Measurements from ENCODE around the gene DDX17.
"Not testable (repeated sequence)": the region's sequence is repeated elsewhere in the genome, so short reads cannot be mapped to it uniquely, and the experiment has no call there.

DDX17 gene

DNA sequence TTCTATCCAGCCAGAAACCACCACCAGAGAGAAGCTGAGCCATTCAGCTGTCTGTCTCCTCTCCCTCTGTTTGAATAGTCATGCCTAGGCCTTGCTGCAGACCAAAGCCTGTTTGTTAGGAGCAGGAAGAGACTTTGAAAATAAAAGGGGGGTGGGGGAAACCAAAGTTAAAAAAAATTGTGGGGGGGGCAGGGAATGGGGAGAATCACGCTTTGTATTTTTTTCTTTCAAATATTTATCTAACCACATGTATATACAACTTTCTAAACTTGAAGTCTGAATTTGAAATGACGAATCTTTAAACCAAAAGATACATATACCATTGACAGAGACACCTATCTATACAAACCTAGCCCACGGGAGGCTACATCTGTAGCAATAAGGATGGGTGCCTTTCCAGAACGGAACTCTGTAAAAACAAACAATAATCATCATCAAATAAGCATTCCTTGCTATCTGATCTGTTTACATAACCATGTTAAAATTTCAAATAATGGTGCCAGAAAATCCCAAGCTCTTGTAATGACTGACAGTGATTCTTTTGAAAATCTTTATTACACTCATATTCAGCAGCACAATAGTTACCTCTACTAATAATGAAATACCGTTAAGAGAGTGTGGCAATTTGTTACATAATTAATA, 14.3 kb downstream of the DDX17 start:
- DNase-seq: no peak

DNA sequence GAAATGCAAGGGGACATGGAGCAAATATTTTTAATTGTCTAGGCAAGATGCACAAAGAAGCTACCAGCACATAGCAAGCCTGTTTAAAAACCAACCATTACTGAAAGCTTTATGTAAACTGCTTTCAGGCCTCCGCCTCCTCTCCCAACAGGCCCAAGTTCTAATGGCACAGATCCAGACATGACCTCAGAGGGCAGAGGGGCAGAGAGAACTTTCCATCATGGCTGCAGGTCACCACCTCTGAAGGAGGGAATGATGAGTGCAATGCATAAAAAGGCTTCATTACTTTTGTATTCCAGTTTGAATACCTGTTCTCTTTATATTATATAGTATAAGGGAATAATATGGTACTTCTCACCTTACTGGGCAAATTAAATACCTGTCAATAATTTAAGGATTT, 15.2 kb downstream of the DDX17 start:
- no peak for DNase-seq

DNA sequence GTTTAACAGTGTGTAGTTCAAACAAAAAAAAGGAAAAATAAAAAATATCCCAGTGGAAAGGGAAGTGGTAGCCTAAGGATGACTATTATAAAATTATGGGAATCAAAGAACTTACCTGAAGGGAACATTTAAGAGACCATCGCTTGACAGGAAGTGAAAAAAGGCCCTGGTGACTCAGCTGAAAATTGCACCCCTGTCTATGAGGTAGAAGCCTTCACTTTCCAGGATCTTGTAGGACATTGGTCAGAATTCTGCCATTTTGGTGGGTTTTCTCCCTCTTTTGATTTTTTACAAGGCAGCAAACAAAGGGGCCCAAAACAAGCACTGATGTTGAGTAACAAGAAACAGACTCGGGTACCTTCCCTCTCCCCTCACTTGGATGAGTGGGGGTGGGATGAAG, 15.6 kb downstream of the DDX17 start:
- no peak for DNase-seq

DNA sequence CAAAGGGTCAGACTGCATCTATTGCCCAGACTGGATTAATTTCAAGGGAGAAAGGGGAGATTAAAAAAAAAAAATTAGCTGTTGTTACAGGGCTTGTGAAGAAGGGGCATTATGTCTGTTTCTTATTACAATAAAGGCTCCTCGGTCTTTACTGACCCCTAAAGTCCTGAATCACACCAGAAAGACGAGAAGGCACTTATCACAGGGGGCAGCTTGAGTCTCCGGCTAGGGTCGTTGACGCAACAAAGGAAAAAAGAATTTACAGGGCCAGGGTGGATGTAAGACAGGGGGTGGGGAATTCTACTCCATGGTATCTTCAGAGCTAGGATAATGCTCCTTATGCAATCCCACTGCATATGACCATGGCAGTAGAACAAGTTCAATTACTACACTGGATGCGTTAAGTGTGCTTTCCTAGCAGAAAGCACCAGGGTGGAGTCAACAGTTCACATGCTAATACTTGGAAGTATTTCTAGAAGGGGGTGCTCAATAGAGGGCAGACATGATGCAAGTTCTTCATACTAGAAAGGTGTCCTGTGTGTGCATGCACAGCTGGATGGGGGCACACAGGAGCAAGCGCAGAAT, 16.5 kb downstream of the DDX17 start:
- DNase-seq: no peak

DNA sequence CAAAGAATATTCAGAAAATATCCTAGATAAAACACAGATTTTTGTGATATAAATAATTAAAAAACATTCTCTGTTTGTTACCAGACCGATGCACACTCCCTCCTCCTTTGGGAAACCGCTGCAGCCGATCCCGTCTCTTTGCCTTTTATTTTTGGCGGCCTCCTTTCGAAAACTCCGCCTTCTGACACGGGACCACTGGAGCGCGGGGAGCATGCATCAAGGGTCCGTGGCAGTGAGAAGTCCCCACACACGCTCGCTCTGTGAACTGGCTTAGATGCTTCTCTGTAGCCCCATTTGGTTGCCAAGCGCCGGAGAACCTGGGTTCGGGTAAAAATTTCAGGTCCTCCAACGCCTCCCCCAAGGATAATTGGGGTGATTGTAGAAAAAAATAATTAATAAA, 17.0 kb downstream of the DDX17 start:
- DNase-seq: no peak

DNA sequence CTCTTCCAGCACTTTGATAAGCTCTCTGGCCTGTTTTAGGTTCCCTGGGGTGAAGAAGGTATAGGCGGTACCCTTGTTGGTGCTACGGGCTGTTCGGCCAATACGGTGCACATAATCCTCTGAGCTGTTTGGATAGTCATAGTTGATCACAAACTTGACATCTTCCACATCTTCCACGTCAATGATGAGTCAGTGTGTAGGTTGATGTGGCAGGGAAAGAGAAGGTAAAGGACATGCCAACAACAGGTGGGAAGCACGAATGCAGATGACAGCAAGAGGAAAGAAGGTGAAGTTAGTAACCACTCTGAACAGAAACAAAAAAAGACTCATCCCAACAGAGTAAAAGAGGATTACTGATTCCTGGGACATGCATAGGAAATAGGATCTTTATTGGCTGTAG, 18.2 kb downstream of the DDX17 start:
- no peak for DNase-seq

DNA sequence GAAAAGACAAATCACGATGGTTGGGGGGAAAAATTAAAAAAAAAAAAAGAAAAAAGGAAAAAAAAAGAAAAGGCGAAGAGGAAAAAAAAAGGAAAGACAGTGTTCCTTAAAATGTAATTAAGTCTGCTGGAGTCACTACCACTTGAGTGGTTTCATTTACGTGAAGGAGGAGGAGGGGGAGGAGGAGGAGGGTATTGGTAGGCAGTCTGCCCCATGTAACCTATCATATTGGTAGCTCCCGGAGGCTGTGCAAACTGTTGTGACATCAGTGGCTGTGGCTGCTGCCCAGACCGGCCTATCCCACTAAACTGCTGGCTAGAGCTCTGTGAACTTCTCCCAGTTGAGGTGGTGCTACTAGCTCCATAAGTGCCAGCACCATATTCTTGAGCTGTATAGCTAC, 20.3 kb downstream of the DDX17 start:
- no peak for DNase-seq

DNA sequence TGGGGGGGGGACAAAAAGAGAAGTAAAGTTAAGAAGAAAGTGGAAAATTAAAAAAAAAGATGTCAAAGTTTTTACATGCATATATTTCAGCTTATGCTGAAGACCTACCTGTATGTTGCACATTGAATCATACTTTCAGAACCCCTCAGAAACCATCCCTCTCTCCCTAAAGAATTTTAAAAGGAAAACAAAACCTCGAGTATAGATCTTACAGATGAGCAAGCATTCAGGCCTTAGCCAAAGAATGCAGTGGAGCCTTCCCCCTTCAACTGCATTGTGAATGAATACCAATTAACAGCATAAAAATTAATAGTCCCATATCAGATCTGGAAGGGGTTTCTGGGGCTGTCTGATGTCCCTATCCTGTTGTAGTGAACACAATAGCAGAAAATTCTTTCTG, 21.9 kb downstream of the DDX17 start:
- no peak for DNase-seq

DNA sequence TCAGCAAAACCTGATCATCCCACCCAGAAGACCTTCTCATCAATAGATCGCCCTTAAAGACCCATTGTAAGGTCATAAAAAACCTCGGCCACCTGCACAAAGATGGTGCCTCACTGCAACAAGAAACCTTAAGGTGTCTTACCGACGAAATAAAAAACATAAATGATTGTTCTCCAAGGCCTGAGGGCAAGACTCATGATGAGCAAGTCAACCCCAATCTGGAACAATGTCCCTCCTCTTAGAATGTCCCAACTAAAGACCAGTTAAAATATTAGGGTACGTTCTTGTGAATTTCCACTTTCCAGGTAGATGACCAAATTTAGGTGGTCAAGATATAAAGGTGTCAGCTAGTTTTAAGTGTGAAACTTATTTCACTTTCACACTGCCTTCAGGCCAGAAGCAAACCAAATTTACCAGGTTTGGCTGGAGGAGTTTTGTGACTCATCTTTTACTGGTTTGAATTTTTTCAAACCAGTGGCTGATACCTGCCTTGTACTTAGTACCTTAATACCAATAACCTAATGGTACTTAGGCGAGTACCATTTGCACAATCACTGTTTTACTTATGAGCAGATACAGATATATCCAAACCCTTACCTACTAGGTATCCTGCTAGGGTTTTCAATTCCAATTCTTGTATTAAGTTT, 23.3 kb downstream of the DDX17 start:
- no peak for DNase-seq

DNA sequence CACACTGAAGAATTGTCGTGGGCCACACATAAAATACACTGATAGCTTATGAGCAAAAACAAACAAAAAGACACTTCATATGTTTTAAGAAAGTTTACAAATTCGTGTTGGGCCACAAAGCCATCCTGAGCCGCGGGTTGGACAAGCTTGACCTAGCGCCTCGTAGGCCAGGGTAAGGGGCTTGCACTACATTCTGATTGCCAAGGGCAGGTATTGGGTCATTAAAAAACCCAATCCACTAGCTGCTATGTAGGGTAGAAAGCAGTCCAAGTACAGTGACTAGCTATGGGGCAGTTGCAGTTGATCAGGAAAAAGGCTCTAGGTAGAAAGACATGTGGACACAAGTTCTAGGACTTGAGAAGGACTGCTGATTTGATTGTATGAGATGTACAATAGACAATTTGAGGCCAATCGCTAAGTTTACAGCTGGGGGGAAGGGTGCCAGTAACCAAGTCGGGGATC, 24.2 kb downstream of the DDX17 start:
- DNase-seq: no peak

DNA sequence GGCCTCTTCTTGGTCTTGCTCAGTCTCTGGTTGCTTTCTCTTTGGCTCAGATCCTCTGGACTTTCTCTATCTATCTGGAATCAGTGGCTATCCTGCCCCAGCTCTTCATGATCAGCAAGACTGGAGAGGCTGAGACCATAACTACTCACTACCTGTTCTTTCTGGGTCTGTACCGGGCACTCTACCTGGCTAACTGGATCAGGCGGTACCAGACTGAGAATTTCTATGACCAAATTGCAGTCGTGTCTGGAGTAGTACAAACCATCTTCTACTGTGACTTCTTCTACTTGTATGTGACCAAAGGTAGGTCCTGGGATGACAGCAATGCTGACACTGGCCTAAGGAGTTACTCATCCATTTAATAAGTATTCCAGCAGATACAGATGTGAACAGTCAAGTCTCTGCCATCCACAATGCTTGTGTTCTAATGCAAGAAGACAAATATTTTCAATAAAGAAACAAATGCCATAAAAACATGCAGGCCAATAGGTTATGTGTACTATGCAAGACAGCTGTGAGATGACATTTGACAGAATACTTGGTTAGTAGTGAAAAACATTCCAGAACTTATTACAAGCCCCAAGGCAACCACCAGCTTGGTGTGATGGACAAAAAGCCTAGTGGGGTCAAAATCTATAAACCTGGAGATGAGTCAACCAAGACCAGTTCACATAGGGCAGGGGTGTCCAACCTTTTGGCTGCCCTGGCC, 24.8 kb downstream of the DDX17 start:
- DNase-seq: no peak

DNA sequence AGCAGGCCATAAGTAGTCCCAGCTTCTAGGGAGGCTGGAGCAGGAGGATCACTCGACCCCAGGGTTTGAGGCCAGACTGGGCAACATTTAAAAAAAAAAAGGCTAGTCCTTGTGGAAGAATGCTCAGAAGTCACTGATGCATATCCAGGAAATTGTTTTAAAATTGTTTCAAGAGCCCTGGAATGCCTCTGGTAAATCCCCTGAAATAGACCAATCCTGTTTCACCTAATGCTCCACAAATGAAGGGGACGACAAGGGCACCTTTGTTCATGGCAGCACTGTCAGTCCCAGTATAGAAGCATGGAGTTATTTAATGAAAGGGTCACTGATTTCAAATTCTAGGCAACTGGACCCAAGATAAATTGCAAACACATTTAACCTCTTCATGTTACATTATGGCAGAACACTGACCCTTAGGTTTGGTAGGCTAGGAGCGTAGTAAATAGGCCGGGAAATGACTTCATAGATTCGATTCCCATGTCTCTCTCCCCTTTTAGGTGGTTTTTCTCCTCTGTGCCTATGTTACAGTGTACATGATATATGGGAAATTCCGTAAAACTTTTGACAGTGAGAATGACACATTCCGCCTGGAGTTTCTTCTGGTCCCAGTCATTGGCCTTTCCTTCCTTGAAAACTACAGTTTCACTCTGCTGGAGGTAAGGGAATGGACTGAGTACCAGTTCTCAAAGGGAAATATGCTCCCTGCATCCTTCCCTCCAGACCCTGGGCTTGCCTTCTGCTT, 26.8 kb downstream of the DDX17 start:
- no peak for DNase-seq

DNA sequence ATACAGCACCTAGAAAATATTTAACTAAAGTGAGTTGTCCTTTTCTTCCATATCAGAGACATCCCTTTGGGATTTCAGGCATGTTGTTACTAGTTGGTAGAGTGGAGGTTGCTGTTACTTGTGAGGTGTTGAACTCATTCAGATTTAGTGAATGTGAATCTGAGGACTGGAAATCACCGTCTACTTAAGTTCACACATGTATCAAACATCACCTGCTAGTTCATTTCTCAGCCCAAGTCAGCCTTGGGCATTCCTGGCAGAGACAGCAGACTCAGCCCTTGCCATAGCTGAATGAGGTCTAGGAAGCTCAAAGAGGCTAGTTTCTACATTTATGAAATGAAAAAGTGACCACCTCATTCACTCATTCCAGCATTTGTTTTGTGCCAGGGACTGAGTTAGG, 28.5 kb downstream of the DDX17 start:
- no peak for DNase-seq

DNA sequence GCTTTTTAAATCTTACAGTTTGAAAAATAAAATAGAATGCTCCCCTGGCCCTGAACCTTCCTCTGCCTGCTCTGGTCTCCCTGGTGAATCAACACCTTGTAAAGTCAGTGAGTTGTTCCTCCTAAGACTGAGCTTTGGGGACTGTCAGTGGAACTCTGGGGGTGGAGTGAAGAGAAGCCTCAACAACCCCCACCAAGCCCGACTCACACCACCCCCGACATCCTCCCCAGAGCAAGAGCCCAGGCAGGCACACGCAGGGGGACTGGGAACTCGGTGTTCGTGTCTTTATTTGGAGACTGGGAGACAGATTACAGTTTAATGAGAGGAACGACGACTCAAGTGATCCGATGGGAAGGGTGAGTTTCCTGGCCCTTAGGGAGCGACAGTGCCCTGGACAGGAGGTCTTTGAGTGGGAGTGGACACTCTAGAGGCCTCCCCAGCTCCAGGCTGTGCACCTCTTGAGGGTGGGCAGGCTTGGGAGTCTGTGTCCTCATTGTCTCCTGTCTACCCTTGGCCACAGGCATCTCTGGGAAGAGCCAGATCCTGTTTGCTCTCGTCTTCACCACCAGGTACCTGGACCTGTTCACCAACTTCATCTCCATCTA, 32.0 kb downstream of the DDX17 start:
- DNase-seq: no peak

DNA sequence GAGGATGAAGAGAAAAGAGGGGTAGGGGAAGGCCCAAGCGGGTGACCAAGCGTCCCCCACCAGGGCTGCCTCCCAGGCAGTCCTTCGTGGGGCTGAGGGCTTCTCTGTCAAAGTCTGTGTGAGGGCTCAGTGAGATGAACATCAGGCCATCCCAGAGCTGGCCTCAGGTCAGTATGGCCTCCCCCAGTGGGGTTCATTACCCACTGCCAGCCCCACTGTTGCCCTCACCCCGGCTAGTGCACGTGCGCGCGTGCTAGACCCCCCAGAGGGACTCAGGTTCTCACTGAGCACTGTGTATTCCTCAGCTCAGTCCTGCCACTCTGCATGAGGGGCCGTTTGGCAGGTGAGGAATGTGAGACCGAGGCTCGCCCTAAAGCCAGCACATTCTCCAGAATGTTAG, 34.9 kb downstream of the DDX17 start:
- no peak for DNase-seq

DNA sequence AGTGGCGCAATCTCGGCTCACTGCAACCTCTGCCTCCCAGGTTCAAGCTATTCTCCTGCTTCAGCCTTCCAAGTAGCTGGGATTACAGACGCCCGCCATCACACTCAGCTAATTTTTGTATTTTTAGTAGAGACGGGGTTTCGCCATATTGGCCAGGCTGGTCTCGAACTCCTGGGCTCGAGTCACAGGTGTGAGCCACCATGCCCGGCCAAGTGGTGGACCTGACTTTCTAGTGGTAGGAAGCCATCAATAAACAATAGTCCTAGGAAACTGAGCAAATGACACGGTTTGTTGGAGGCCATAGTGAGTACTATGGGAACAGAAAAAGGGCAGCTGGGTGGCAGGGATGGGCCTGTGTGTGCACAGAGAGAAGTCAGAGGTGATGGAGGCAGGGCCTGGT, 35.9 kb downstream of the DDX17 start:
- not testable (repeated sequence) for DNase-seq

DNA sequence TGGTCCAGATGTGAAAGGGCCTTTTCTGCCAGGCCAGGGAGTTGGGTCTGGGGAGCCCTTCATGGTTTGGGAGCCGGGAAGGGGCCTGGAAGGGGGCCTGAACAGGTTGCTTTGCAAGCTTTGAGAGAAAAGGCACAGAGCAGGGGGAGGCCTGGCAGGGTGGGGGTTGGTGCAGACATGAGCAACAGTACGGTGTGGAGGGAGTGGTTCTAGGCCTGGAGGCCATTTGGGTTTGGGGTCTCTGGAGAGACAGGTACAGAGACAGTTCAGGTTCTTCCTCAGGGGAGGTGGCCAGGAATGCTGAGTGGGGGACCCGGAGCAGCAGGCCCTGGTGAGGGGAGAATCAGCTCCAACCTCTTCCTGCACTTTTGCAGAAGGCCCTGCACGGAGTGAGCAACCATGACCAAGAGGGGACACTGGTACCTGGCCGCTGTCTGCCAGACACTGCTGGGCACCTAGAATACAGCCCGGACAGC, 36.8 kb downstream of the DDX17 start:
- no peak for DNase-seq

DNA sequence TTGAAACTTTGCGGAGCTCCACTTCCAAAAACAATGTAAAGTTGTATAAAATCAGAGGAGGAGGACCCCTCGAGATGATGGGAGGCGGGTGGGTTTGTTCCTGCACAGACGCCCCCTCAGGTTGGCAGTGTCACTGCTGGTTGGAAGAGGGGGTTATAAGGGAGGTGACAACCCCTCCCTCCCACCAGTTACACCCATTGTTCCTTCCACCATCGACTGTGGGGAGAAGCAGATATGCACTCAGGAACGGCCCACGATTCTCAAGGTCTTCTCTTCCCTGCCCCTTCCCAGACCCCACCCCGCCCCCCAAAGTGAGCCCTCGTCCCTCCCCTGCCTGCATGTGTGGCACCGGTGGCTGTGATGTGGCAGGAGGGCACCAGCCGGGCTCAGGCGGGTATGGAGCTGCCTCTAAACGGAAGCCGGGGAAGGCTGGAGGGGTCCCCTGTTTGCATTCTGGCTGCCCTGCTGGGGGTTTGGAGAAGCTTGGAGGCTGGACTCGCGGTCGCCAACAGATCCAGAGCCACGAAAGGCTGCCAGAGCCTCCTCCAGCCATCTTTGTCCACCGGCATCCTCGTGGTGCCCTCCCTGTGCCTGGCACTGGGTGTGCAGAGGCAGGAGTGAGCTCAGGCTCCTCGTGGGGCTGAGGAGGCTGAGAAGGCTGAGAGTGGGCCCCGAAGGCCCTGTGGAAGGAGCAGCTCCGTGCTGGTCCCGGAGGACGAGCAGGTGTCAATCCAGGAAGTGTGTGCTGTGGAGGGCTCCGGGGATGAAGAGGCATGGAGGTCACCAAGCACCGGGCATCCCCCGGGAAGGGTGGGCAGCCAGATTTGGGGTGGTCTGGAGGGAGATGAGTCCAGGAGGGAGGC, 37.4 kb downstream of the DDX17 start:
- DNase-seq: no peak

DNA sequence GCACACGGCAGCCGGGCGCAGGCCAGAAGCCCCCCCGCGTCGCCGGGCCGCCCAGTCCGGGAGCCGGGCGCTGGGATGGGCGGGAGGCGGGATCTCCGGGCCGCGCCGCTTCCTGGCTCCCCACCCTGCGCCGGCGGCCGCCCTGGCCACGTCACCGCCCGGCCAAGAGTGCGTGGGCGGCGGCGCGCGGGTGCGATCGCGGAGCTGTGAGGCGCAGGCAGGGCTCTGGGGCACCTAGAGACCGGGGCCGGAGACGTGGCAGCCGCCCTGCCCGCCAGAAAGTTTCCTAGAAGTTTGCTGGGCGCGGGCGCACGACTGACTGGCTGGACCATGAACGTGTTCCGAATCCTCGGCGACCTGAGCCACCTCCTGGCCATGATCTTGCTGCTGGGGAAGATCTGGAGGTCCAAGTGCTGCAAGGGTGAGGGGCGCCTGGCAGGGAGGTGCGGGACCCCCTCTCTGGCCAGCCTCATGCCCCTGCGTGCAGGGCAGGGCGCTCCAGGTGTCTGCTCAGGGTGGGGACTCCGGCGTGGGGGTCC, 38.1 kb downstream of the DDX17 start, which contains the start of gene KDELR3:
Gene KDELR3 (plus strand): TSS at position 193 of the 539 bp plus-strand sequence. CDS start 138 bp downstream, at position 331.
- DNase-seq: no peak

DNA sequence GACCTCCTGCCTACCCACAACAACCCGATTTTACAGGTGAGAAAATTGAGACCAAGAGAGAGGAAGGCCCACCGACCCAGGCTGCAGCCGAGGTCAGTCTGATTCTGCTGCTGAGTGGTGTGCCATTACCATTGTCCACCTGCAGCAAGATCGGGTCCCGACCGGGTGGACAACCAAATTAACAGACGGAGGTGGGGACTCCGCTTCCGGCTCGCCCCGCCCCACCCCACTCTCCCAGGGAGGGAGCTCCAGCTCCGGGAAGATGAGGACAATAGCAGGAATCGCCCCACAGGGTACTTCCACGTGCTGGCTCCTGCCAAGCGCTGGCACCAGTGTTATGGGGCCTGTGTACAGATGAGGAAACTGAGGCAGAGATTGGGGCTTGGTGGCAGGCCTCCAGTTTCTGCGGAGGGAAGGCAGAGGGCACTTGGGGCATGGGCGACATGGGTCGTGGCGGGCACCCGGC, 38.6 kb downstream of the DDX17 start:
- DNase-seq: no peak
